Vein endothelial cell (primary cell): Measurements from ENCODE around the gene PROK1. TPM values are rescaled to one million over a fixed set of nuclear protein-coding genes. Genes with fewer than 3 reads are reported as not detected.

ENCODE experiments used
- total RNA-seq: library from RNA; depleted of rRNA; stranded (reverse); fragments of >200 nt; gene quantifications from 2 replicates; pipeline ENCODE4 v1.2.3, GENCODE V29; 2012

The PROK1 gene
- total RNA-seq: not detected in 2 replicates

GRCh38 chr1:110450929-110451328 is at the start of gene PROK1:
PROK1 (plus strand) TSS chr1:110451149; CDS start chr1:110451217, 68 bp downstream.

GRCh38 chr1:110407260-110408210 is 43.4 kb upstream of the PROK1 start, which contains the start of gene LAMTOR5:
LAMTOR5 (minus strand) TSS chr1:110407694; CDS start chr1:110407620, 74 bp downstream.

Other genes with a start within 250 kb of the PROK1 start
- gene KCNC4, start 240.8 kb upstream of the PROK1 start, total RNA-seq: 2.6 and 6.5 TPM in 2 replicates
- gene RBM15, start 111.8 kb upstream of the PROK1 start, total RNA-seq: 44.7 and 45.4 TPM in 2 replicates
- gene SLC16A4, start 60.1 kb upstream of the PROK1 start, total RNA-seq: 1.4 and 1.6 TPM in 2 replicates
- 60.1 and 71.6 TPM in 2 replicates for gene LAMTOR5, start 43.5 kb upstream of the PROK1 start, total RNA-seq
- gene KCNA10, start 68.0 kb downstream of the PROK1 start, total RNA-seq: not detected in 2 replicates
- gene KCNA2, start 155.2 kb downstream of the PROK1 start, total RNA-seq: under 0.01 TPM in 1 of 2 replicates, not detected in the other
- gene KCNA3, start 223.8 kb downstream of the PROK1 start, total RNA-seq: not detected in 2 replicates